ENCODE data around the gene MDK. TPM values are rescaled to one million over a fixed set of nuclear protein-coding genes. Genes with fewer than 3 reads are reported as not detected.

The MDK gene
- total and polyA plus RNA-seq, 2 of the 4 experiments (the other 2 are of a cell fraction), result 25.8 to 377 TPM

DNA sequence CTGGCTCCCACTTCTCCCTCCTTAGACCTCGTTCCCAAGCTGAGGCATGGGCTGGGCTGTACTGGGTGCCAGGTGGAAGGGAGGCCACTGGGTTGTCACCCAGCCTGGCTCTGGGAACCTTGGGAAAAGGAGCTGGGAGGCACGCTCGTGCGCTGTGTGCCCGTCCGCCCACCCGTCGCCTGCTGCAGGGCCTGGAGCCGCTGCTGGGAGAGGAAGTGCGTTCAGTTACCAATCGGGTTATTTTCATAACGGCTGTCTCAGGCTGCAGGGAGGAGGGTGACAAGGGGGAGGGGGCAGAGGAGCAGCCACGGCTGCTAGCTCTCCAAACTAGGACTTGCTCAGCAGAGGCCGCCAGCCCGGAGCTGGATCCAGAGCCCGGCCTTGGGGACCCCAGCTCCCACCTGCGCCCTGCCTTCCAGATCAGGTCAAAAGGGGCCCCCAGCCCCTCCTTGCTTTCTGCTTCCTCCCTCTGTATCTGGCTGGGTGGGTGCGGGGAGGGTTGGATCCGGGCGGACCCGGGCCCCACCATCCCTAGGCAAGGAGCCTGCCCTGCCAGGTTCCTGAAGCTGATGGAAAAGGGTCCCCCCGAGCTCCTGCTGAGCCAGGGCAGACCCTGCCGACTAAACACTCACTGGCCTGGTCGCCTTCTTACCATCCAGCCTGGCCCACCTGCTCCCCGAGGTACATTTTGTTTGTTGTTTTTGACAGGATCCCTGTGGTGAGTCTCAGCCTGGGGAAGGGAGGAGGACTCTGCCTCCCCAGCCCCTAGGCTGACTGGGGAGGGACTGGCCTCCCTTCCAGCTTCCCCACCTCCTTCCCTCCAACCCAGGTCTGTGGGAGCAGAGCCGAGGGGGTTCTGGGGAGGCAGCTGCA is 19.9 kb upstream of the MDK start:
- Histone ChIP-seq H3K18ac (ENCODE audit: low read depth, low read length) (peak overlapping the region; percentile 65; the same call in 1 of the 2 replicates), H3K4me1 (ENCODE audit: control insufficient read depth, insufficient read depth, low read length) (peaks cover 37% of the 10 kb centered on the region), H2AK5ac (ENCODE audit: low read depth, low read length) (peak overlapping the region; percentile 98), H4K91ac (ENCODE audit: insufficient read depth, low read depth, low read length) (peak overlapping the region; percentile 80), H4K5ac (ENCODE audit: low read depth, low read length) (peak overlapping the region; percentile 51), H3K4ac (ENCODE audit: low read depth, low read length) (peak overlapping the region; percentile 76), H3K27me3 (ENCODE audit: control insufficient read depth, insufficient read depth, low read length) (no peaks in the 10 kb centered on the region), H3K9me1 (ENCODE audit: insufficient read depth, low read length) (peaks cover 12% of the 10 kb centered on the region), H3K9ac (ENCODE audit: low read depth, low read length) (peak overlapping the region; percentile 39), H3K56ac (ENCODE audit: extremely low read depth, insufficient read depth, low read length) (no peak overlapping the region; the same call in 1 of the 2 replicates), H4K20me1 (ENCODE audit: insufficient read depth, low read length) (peaks cover 27% of the 10 kb centered on the region), H2BK120ac (ENCODE audit: low read depth, low read length) (peak overlapping the region; percentile 76), H3K14ac (replicated peaks; ENCODE audit: low read depth, low read length) (peak overlapping the region; percentile 87), H3K4me2 (ENCODE audit: low read depth, low read length) (peak overlapping the region; percentile 51), H3K23ac (ENCODE audit: low read depth, low read length) (peak overlapping the region; percentile 93), H3K79me1 (ENCODE audit: low read depth in 1 of 2, low read length in 2 of 2) (peaks cover 47 to 65% of the 10 kb centered on the region in 2 experiments), H2AFZ (replicated peaks; ENCODE audit: low read length, poor library complexity) (peak overlapping the region; percentile 78), H3K27ac (ENCODE audit: insufficient read depth, low read length) (peak overlapping the region; percentile 66), H2BK20ac (ENCODE audit: low read depth, low read length) (no peak overlapping the region), H3K36me3 (ENCODE audit: control insufficient read depth, insufficient read depth, low read length) (no peaks in the 10 kb centered on the region), H2BK15ac (ENCODE audit: low read depth, low read length) (peak overlapping the region; percentile 25; the same call in 1 of the 3 replicates), H2AK9ac (replicated peaks; ENCODE audit: low read depth, low read length, poor library complexity) (peak overlapping the region; percentile 59), H2BK5ac (ENCODE audit: low read depth, low read length, poor library complexity, severe bottlenecking) (peak overlapping the region; percentile 71), H4K8ac (ENCODE audit: low read depth in 2 of 2, low read length in 2 of 2) (peak overlapping the region; percentile 44 to 93), H3K4me3 (ENCODE audit: insufficient read depth, low read depth, low read length) (no peak overlapping the region), H3K9me3 (ENCODE audit: control insufficient read depth, insufficient read depth, low read length) (no peaks in the 10 kb centered on the region)
- BruUV-seq (replicated peaks), result no TSS peak
- in situ Hi-C loops (cut with MboI; ENCODE audit: low sequenced_read_pairs) (no loop called here), intact Hi-C loops (cut with micrococcal nuclease) (no loop called here), dilution Hi-C loops (cut with HindIII; ENCODE audit: low sequenced_read_pairs, unreplicated experiment) (no loop called here)
- ChIA-PET POLR2A (ENCODE audit: unreplicated experiment) (interaction anchor here (0.6 kb wide), 1 partner anchor 200 kb away, joined by 5 read pairs; no protein-coding TSS in a partner anchor), CTCF (interaction anchor here (0.8 to 1.4 kb wide), 4 partner anchors 9 to 122 kb away, joined by 3 to 6 read pairs (median 4); partner anchors contain the start of gene DGKZ)
- DNase-seq (peak; percentile 72), ATAC-seq (ENCODE audit: low read depth) (peak; percentile 79)
- 7% methylated on average over 7 of the region's 26 CpGs; no CpG with 5 or more reads in 1 of the 2 experiments for WGBS, 2 experiments (ENCODE audit: extremely low coverage in 2 of 2, insufficient read length in 1 of 2)
- TF ChIP-seq SMC3 (IDR thresholded peaks at IDR 0.05; ENCODE audit: low read depth, low read length), result no peak
- no peak for TF ChIP-seq CHD1 (IDR thresholded peaks at IDR 0.05; ENCODE audit: low read depth, low read length)
- TF ChIP-seq, protein P1, sequence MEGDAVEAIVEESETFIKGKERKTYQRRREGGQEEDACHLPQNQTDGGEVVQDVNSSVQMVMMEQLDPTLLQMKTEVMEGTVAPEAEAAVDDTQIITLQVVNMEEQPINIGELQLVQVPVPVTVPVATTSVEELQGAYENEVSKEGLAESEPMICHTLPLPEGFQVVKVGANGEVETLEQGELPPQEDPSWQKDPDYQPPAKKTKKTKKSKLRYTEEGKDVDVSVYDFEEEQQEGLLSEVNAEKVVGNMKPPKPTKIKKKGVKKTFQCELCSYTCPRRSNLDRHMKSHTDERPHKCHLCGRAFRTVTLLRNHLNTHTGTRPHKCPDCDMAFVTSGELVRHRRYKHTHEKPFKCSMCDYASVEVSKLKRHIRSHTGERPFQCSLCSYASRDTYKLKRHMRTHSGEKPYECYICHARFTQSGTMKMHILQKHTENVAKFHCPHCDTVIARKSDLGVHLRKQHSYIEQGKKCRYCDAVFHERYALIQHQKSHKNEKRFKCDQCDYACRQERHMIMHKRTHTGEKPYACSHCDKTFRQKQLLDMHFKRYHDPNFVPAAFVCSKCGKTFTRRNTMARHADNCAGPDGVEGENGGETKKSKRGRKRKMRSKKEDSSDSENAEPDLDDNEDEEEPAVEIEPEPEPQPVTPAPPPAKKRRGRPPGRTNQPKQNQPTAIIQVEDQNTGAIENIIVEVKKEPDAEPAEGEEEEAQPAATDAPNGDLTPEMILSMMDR (conservative IDR thresholded peaks at IDR 0.05; ENCODE audit: low read depth, low read length), result no peak
- TF ChIP-seq RFX5 (IDR thresholded peaks at IDR 0.05; ENCODE audit: low read depth, low read length), result no peak
- no peak for TF ChIP-seq NFE2L2 (IDR thresholded peaks at IDR 0.05; ENCODE audit: low read depth, low read length)
- no peak for TF ChIP-seq FOS (IDR thresholded peaks at IDR 0.05; ENCODE audit: low read depth, low read length)
- no peak for TF ChIP-seq MXI1 (IDR thresholded peaks at IDR 0.05; ENCODE audit: borderline replicate concordance, low read depth, low read length)
- peak; percentile 93 for TF ChIP-seq BHLHE40 (IDR thresholded peaks at IDR 0.05; ENCODE audit: low read depth, low read length)
- TF ChIP-seq POLR2A (IDR thresholded peaks at IDR 0.05; ENCODE audit: low read depth, low read length), result no peak
- peak; percentile 56 for TF ChIP-seq MAZ (IDR thresholded peaks at IDR 0.05; ENCODE audit: borderline replicate concordance, low read depth, low read length)
- no peak for TF ChIP-seq RCOR1 (IDR thresholded peaks at IDR 0.05; ENCODE audit: insufficient replicate concordance, low read length)
- TF ChIP-seq, protein P2, sequence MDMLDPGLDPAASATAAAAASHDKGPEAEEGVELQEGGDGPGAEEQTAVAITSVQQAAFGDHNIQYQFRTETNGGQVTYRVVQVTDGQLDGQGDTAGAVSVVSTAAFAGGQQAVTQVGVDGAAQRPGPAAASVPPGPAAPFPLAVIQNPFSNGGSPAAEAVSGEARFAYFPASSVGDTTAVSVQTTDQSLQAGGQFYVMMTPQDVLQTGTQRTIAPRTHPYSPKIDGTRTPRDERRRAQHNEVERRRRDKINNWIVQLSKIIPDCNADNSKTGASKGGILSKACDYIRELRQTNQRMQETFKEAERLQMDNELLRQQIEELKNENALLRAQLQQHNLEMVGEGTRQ (IDR thresholded peaks at IDR 0.05; ENCODE audit: low read depth, low read length), result no peak
- TF ChIP-seq MAFK (IDR thresholded peaks at IDR 0.05; ENCODE audit: low read depth, low read length), result no peak
- no peak for TF ChIP-seq CEBPB (IDR thresholded peaks at IDR 0.05; ENCODE audit: low read depth, low read length)

Data from IMR-90 (cell line).